T-helper 1 cell treated with Interleukin-12 subunit alpha and Interleukin-12 subunit beta and Interleukin-4 antibody, amounts not matched to agents 30 μg/mL and 1 μg/mL, for 36 hours (primary cell): ENCODE measurements around the gene TBX5.

Source experiments
- H3K27ac Mint-ChIP-seq: one replicate; pipeline ENCODE4 v1.8.0; 2021; ENCODE audit warnings: mild to moderate bottlenecking, mixed read lengths
- H3K27me3 Mint-ChIP-seq: one replicate; pipeline ENCODE4 v1.8.0; 2021; ENCODE audit warnings: low read depth, mixed read lengths
- H3K36me3 Mint-ChIP-seq: one replicate; pipeline ENCODE4 v1.8.0; 2021; ENCODE audit warnings: low read depth, mixed read lengths
- H3K4me1 Mint-ChIP-seq: one replicate; pipeline ENCODE4 v1.8.0; 2021; ENCODE audit warnings: low read depth, mixed read lengths
- H3K4me3 Mint-ChIP-seq: one replicate; pipeline ENCODE4 v1.8.0; 2021; ENCODE audit warnings: mild to moderate bottlenecking, moderate library complexity, mixed read lengths
- H3K9me3 Mint-ChIP-seq: one replicate; pipeline ENCODE4 v1.8.0; 2021; ENCODE audit warnings: mixed read lengths

TBX5 gene

DNA sequence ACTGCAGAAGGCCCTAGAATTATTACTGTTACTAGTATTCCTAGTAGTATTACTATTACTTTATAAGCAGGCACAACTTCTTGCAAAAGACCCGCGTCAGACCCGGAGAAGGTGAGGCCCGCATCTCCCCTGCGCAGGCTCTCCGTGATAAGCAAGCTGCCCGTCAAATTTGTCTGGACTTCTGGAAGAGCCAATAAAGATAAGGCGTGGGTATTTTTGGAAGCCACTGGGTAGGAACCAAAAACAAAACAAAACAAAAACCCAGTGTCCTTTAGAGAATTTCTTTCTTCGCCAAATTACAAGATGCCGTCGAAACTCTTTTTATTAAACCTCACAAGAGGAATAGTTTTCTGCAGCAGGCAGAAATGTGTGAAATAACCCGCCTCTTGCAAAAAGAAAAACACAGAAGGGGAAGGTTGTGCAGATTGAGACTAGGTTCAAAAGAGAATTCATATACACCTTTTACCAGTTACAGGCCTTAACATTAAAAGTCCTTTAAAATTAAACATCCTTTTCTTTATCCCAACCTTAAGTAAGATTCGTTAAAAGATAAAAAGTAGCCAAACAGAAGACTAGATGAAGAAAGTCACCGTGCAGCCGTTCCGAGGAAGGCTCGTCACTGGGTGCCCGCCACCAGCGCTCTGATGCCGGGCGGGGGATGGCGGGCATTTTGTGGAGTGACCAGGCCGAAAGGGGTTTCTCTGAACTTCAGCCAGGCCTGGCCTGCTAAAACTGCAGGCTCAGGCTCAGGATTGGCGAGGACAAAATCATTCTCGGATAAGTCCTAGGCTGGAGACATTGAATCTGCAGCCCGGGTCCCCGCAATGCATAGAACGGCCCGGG is 1.6 kb downstream of the TBX5 start:
- peaks cover 96% of the 10 kb centered on the region for H3K27me3 Mint-ChIP-seq
- peaks cover 1% of the 10 kb centered on the region for H3K4me1 Mint-ChIP-seq
- H3K9me3 Mint-ChIP-seq = no peaks in the 10 kb centered on the region
- peaks cover 3% of the 10 kb centered on the region for H3K36me3 Mint-ChIP-seq
- H3K4me3 Mint-ChIP-seq = no peak overlapping the region
- no peak overlapping the region for H3K27ac Mint-ChIP-seq

DNA sequence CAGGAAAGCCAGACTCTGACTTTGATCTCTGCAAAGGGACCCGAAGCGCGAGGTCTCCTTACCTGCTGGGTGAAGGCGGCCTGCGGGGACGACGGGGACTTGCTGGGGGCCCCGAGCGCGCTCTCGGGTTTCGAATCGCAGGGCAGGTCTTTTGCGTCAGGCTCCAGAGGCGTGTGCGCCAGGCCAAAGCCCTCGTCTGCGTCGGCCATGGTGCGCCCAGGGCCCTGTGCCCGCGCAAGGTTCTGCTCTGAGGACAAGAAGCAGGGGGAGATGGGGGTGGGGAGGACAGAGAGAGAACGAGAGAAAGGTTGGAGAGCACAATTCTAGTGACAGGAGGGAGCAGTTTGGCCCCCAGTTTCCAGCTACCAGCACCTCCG is 2.3 kb downstream of the TBX5 start:
- no peaks in the 10 kb centered on the region for H3K9me3 Mint-ChIP-seq
- peaks cover 96% of the 10 kb centered on the region for H3K27me3 Mint-ChIP-seq
- H3K36me3 Mint-ChIP-seq = peaks cover 2% of the 10 kb centered on the region
- H3K4me1 Mint-ChIP-seq = peaks cover under 1% of the 10 kb centered on the region
- no peak overlapping the region for H3K4me3 Mint-ChIP-seq
- H3K27ac Mint-ChIP-seq = no peak overlapping the region

DNA sequence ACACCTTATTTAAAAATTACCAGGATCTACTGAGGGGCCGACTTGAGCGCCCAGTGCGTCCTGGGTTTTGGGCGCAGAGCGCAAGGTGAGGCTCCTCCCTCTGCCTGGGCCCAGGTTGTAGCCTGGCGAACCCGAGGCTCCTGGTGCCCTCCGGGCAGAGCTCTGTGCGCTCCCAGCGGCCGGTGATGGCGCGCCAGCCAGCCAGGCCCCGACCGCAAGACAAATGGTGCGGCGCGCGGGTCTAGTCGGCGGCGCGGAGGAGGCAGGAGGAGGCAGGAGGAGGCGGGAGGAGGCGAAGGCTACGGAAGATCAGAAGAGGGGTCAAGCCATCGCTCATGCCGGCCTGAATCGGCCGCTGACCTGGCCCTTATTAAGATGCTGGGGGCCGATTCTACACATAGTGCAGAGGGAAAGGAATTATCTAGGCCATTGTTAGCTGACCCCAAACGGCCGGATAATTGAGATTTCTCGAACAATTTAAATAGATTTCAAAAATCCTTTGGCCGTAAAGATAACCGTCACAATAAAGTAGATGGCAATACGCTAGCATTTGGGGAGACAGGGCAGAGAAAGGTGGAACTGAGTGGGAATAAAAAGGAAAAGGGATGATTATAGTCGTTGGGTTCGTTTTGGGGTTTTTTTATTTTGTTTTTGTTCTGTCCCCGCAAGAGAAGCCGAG is 2.8 kb downstream of the TBX5 start:
- Mint-ChIP-seq H3K27ac (no peak overlapping the region), H3K27me3 (peaks cover 96% of the 10 kb centered on the region), H3K36me3 (peaks cover 2% of the 10 kb centered on the region), H3K4me1 (no peaks in the 10 kb centered on the region), H3K9me3 (no peaks in the 10 kb centered on the region), H3K4me3 (no peak overlapping the region)

DNA sequence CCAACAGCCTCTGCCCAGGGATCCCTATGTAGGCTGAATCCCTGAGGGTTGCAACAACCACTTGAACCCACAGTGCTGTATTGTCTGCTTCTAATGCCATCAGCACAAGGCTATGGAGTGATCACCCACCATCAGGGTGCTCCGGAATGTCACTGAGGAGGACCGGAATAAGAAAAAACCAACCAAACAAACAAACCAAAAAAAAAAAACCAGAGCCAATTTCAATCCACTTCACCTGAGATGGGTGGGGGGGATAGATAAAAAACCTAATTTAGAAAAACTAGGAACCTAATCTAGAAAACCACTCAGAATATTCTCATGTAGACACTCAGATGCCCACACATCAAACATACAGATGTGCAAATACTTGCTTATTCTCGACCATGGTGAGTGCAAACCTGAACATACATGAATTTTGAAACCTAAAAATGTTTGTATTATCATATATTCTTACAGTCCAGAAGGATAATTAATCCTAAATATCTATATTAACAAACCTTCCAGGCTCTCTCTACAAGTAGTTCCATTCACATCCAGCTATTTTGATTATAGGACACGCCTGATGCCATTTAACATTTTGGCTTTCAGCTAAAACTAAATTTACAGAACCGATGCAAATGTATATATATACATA is 3.7 kb downstream of the TBX5 start:
- Mint-ChIP-seq H3K27ac (no peak overlapping the region), H3K36me3 (peaks cover 2% of the 10 kb centered on the region), H3K27me3 (peaks cover 96% of the 10 kb centered on the region), H3K9me3 (no peaks in the 10 kb centered on the region), H3K4me3 (no peak overlapping the region), H3K4me1 (no peaks in the 10 kb centered on the region)

DNA sequence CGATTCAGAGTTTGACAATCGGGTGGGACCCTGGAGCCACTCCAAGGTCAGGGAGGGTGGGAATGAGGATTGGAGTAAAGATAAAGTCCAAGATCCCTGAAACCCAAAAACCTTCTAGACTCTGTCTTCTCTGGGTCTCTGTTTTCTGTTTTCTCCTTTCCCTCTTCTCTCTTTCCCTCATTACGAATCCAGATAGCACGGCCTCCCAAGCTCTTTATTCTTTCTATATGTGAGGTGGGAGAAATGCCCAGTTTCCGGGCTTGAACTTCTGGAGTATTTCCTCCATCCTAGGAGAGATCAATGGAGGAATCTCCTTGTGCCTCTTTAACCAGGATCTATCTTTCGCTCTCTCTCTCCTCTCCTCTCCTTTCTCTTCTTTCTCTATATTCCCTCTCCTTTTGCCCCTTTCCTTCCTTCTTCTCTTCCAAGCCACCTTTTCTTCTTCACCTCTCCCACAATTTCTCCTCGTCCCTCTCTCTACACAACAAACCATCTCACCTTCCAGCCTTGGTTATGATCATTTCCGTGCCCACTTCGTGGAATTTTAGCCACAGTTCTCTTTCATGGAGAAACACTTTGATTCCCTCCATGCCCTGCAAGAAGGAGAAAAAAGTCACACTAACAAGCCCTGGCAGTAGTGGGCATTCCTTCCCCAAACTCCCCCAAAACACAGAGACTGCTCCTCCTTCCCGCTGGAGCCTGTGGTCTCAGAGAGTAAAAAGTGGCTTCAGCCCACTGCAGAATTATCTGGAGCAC is 4.4 kb downstream of the TBX5 start:
- Mint-ChIP-seq H3K27me3 (peaks cover 96% of the 10 kb centered on the region), H3K4me1 (no peaks in the 10 kb centered on the region), H3K4me3 (no peak overlapping the region), H3K27ac (no peak overlapping the region), H3K36me3 (peaks cover 2% of the 10 kb centered on the region), H3K9me3 (no peaks in the 10 kb centered on the region)

DNA sequence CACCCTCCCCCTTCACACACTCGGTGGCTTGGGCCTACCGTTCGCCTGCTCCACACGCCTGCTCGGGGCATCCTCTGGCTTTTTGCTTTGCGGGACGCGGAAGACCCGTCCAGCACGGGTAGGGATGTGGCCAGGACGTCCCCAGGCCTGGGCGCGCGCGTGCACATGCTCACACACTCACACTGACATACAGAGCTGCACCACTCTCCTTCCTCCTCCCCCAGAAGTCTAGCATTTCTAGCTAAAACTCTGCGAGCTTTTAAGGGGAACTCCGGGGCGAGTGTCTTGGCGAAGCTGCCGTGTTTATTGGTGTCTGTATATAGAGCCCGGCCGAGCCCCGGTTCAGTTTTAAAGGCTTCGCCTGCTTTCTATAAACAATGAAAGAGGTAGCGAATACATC is 5.0 kb downstream of the TBX5 start:
- H3K27me3 Mint-ChIP-seq = peaks cover 93% of the 10 kb centered on the region
- no peaks in the 10 kb centered on the region for H3K4me1 Mint-ChIP-seq
- no peak overlapping the region for H3K27ac Mint-ChIP-seq
- H3K4me3 Mint-ChIP-seq = no peak overlapping the region
- H3K9me3 Mint-ChIP-seq = no peaks in the 10 kb centered on the region
- H3K36me3 Mint-ChIP-seq = no peaks in the 10 kb centered on the region

DNA sequence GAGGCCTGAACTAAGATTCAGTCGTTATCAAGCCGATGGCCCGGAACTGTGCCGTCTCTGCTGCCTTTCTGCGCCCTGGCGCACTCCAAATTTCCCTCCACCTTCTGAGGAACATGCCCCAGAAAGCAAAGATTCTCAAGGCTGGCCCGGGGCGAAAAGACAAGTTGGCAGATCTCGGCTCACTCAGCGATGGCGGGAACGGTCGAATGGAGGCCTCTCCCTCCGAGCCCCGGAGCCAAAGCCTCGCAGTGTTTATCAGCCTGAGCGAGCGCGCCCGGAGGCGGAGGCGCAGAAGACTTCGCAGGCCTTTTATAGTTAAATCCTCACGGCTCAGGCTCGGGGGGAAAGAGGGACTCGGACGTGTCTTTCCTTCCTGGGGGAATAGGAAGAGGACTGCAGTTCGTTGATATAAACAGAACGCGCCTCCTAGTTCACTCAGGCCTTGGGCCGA is 5.6 kb downstream of the TBX5 start:
- Mint-ChIP-seq H3K36me3 (no peaks in the 10 kb centered on the region), H3K4me1 (no peaks in the 10 kb centered on the region), H3K9me3 (no peaks in the 10 kb centered on the region), H3K4me3 (no peak overlapping the region), H3K27me3 (peaks cover 94% of the 10 kb centered on the region), H3K27ac (no peak overlapping the region)

DNA sequence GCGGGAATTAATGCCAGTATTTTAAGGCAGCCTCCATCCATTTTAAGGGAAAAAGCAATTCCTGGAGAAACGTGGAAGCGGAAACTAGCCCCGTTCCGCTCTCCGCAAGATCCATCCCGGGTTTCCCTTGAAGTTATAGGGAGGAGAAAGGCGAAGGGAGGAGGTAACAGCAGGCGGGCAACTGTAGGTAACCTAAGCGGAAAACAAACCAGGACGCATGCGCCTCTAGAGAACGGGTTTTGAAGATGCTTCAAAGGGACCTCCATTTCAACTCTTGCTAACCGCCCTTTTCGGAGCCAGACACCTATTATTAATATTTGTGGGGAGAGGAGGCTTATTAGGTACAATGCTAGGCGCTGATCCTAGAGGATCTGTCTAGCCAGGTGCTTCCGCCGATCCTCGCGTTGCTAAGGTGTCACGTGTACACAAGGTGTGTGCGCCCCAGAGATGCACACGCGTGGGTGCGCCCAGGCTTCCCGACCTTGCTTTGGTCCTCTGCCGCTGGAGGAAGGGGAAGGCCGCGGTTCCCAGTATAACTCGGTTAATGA is 6.2 kb downstream of the TBX5 start:
- no peak overlapping the region for H3K4me3 Mint-ChIP-seq
- H3K27ac Mint-ChIP-seq = no peak overlapping the region
- no peaks in the 10 kb centered on the region for H3K36me3 Mint-ChIP-seq
- no peaks in the 10 kb centered on the region for H3K9me3 Mint-ChIP-seq
- no peaks in the 10 kb centered on the region for H3K4me1 Mint-ChIP-seq
- H3K27me3 Mint-ChIP-seq = peaks cover 97% of the 10 kb centered on the region

DNA sequence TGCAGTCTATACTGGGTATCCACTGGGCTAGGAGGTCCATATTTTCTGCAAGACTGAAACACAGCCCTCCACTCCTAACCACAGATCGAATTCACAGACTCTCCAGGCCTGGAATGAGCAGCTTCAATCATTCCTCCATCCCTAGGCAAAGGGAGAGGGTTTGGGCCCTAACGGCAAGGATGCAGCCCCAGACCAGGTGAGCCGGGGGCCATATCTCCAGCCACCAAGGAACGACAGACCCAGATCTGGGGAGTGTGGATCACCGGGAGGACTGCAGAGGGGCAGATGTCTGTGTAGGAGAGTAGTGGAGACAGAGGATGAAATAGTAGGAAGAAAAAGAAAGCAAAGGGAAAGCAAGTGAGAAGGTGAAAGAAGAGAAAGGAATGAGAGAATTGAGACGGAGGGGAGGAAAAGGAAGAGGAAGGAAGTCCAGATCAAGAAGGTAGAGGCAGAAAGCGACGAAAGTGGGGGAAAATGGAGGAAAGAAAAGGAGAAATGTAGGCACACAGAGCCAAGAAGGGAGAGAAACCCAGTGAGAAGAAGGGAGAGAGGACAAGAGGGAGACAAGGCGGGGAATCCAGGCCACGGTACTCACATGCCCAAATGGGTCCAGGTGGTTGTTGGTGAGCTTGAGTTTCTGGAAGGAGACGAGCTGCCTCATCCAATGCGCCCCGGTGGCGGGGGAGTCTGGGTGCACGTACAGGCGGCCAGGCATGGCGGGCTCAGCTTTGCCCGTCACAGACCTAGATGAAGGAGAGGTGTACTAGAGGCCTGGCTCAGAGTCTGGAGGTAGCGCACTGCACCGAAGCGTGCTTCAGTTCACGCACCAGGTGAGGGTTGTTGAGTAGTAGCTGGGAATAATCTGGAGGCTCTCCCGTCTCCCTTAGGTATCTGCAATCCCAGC is 7.7 kb downstream of the TBX5 start:
- Mint-ChIP-seq H3K27ac (no peak overlapping the region), H3K27me3 (peaks cover 96% of the 10 kb centered on the region), H3K4me3 (no peak overlapping the region), H3K9me3 (no peaks in the 10 kb centered on the region), H3K36me3 (no peaks in the 10 kb centered on the region), H3K4me1 (no peaks in the 10 kb centered on the region)

DNA sequence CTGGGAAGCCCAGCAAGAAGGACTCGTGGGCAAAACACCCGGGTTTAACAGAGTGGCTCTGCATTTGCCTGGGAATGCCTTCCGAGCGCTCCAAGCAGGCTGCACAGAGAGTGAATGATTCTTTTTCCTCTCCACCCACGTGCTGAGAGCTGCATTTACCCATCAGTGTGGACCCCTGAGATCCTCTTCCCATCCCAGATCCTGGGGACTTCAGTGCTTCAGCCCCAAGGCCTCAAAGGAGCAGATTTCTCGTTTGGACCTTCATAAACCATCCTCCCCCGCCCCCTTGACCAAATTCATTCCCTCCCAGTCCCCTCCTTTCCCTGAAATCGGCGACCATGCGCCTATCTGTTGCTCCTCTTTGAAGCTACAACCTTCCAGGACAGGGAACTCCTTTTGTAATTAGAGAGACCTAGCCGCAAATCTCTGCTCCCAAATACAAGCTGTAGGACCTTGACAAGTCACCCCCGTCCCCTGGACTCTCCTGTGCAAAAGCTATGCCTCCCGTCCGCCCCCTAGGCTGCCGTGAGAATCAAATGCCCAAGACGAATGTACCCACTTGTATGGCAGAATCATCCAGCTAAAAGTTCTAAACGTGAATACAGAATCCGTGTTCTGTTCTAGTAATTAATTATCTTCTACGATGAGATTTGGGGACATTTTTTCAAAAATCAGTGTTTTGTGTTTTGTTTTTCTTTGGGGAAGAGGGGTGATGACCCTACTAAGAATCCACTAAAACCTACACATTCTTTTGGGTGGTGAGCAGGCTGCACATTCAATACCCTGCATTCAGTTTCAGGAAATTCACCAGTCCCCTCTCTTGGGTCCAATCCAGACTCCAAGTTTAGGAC is 8.8 kb downstream of the TBX5 start:
- Mint-ChIP-seq H3K27ac (no peak overlapping the region), H3K9me3 (no peaks in the 10 kb centered on the region), H3K4me3 (no peak overlapping the region), H3K36me3 (no peaks in the 10 kb centered on the region), H3K4me1 (no peaks in the 10 kb centered on the region), H3K27me3 (peaks cover 91% of the 10 kb centered on the region)

DNA sequence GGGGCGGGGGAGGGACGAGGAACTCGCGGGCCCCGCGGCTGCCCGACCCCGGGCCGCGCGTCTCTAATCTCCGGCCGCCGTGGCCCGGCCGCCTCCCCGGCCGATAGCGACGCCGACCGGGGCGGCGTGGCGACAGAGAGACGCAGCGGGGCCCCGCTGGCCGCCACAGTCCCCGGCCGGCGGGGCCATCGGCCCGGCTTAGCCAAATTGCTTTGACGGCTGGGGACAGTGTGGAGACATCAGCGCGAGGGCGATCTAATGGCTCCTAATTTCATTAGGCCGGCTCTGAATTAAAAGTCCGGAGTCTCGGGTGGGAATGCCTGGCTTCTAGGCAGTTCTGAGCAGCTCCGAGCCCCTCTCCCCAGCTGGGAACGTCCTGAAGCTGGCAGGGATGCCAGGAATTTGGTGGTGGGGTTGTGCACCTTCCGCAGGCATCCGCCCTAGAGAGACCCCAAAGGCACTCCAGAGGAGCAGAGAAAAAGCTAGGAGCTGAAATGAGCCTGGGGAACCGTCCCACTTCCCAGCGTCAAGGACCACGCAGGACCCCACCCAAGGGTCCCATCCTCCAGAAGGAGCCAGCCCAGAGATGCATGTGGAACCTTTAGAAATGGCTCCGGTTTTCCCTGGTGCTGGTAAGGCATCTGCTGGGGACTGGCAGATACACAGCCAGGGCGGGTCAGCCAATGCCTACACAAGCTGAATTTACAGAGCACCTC is 9.6 kb downstream of the TBX5 start:
- Mint-ChIP-seq H3K4me3 (no peak overlapping the region), H3K9me3 (no peaks in the 10 kb centered on the region), H3K4me1 (no peaks in the 10 kb centered on the region), H3K36me3 (no peaks in the 10 kb centered on the region), H3K27me3 (peaks cover 90% of the 10 kb centered on the region), H3K27ac (no peak overlapping the region)

DNA sequence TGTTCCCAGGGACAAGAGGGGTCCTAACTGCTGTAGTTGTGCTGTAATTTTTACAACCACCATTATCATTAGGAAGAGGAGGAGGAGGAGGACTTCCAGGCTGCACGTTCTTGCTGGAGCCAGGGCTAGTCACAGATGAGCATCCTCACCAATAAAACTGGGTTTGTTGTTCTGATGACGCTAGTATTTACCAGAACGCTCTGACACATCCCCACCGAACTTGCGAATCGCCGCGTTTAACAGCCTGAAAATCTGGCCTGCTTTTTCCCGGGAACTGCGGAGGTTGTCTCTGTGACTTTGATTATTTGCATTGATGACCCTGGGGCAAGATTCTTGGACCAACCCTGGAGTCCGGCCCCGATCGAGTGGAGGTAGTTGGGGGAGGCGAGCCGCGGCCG is 10.2 kb downstream of the TBX5 start:
- Mint-ChIP-seq H3K9me3 (no peaks in the 10 kb centered on the region), H3K27ac (no peak overlapping the region), H3K4me3 (no peak overlapping the region), H3K27me3 (peaks cover 91% of the 10 kb centered on the region), H3K36me3 (no peaks in the 10 kb centered on the region), H3K4me1 (no peaks in the 10 kb centered on the region)
